ENCODE measurements around the gene SND1. TPM values are rescaled to one million over a fixed set of nuclear protein-coding genes. Genes with fewer than 3 reads are reported as not detected.

The SND1 gene
- total RNA-seq = 10 to 100 TPM; 64.3 to 77.0 (median 70.4) TPM

DNA sequence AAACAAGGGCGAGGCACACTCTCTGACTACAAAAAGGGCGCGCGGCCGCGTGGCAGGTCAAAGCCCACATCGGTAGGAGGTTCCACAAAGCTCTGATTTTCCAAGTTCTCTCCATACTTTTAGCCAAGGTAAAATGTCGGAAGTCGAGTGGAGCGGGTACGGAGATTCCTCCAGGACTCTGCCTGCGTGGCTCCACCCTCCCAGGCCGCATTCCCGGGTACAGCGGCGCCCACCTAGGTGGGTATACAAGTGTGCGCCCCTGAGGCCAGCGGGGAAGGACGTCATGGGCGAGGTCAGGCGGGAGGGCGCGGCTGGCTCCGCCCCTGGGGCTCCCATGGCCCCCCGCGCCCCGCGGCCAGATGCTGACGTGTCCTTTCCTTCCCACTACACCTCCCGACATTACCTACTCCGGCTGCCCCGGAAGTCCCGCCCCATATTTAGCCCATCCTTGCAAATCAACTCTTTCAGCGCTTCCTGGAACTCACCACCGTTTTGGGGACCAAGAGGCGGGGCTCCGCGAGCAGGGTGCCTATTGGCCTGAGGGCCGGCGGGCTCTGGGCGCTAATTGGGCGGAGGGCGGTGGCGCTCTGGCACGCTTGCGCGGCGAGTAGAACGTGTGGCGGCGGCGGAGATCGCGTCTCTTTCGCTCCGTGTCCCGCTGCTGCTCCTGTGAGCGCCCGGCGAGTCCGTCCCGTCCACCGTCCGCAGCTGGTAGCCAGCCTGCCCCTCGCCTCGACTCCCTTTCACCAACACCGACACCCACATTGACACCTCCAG lies at the start of gene SND1:
Gene SND1 (plus strand): TSS at position 639 of the 777 bp plus-strand sequence. CDS start 180 bp downstream, outside the sequence.
- Histone ChIP-seq H3K4me1 (peaks cover 6 to 37% (median 19%) of the 10 kb centered on the region in 4 donors), H3K27ac (peak within 1 kb of the TSS; percentile 88 to 96 (median 90)), H3K9me3 (no peaks in the 10 kb centered on the region), H3K27me3 (no peaks in the 10 kb centered on the region), H3K4me3 (peak within 1 kb of the TSS; percentile 82 to 98 (median 85)), H3K36me3 (no peaks in the 10 kb centered on the region)
- intact Hi-C loops (cut with DNase I; ENCODE audit: low total_unique reads) = no loop called here
- DNase-seq = peak; percentile 99
- TF ChIP-seq EP300 (IDR thresholded peaks at IDR 0.05; ENCODE audit: low read depth) (no peak), POLR2AphosphoS5 (IDR thresholded peaks at IDR 0.05) (peak; percentile 91 to 93 (median 92)), POLR2A (IDR thresholded peaks at IDR 0.05) (peak; percentile 90)
- in situ Hi-C loops (cut with MboI; ENCODE audit: low pct_ligation_motif_present in 1 of 4, low pct_unique_long_range_greater_than_20kb in 1 of 4, low sequenced_read_pairs in 3 of 4) = no loop called here
- 0% methylated on average over 61 of the region's 67 CpGs; no CpG with 5 or more reads in 1 of the 2 donors for WGBS, 2 donors (ENCODE audit: low coverage in 1 of 2)

DNA sequence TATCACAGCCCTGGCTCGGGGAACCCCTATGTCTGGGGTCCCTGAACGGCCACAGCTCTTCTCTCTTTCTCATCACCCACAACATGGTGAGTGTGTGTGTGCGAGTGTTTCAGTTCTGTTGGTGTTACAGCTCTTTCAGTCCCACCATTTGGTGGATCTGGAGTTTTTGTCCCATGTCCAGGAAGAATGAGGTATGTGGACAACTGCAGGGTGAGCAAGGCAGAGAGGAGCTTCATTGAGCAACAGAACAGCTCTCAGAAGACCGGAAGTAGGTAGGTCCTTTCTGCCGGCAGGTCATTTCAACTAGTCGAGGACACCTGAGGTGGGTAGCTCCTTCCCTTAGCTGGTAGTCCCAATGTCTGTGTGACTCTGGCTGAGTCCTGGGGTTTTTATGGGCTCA lies 43.5 kb upstream of the SND1 start:
- H3K4me3 ChIP-seq = no peak overlapping the region
- H3K27me3 ChIP-seq = no peaks in the 10 kb centered on the region
- WGBS, 2 donors (ENCODE audit: low coverage in 1 of 2) = 87% methylated on average over 6 of the region's 6 CpGs; no CpG with 5 or more reads in 1 of the 2 donors
- intact Hi-C loops (cut with DNase I; ENCODE audit: low total_unique reads) (no loop called here), in situ Hi-C loops (cut with MboI; ENCODE audit: low pct_ligation_motif_present in 1 of 4, low pct_unique_long_range_greater_than_20kb in 1 of 4, low sequenced_read_pairs in 3 of 4) (no loop called here)
- no peaks in the 10 kb centered on the region for H3K36me3 ChIP-seq
- DNase-seq = no peak
- H3K27ac ChIP-seq = no peak overlapping the region
- TF ChIP-seq POLR2AphosphoS5 (IDR thresholded peaks at IDR 0.05) (no peak), POLR2A (IDR thresholded peaks at IDR 0.05) (no peak), EP300 (IDR thresholded peaks at IDR 0.05; ENCODE audit: low read depth) (no peak)
- TF ChIP-seq, protein P1, sequence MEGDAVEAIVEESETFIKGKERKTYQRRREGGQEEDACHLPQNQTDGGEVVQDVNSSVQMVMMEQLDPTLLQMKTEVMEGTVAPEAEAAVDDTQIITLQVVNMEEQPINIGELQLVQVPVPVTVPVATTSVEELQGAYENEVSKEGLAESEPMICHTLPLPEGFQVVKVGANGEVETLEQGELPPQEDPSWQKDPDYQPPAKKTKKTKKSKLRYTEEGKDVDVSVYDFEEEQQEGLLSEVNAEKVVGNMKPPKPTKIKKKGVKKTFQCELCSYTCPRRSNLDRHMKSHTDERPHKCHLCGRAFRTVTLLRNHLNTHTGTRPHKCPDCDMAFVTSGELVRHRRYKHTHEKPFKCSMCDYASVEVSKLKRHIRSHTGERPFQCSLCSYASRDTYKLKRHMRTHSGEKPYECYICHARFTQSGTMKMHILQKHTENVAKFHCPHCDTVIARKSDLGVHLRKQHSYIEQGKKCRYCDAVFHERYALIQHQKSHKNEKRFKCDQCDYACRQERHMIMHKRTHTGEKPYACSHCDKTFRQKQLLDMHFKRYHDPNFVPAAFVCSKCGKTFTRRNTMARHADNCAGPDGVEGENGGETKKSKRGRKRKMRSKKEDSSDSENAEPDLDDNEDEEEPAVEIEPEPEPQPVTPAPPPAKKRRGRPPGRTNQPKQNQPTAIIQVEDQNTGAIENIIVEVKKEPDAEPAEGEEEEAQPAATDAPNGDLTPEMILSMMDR (IDR thresholded peaks at IDR 0.05) = no peak
- no peaks in the 10 kb centered on the region for H3K9me3 ChIP-seq
- H3K4me1 ChIP-seq = no peaks in the 10 kb centered on the region

DNA sequence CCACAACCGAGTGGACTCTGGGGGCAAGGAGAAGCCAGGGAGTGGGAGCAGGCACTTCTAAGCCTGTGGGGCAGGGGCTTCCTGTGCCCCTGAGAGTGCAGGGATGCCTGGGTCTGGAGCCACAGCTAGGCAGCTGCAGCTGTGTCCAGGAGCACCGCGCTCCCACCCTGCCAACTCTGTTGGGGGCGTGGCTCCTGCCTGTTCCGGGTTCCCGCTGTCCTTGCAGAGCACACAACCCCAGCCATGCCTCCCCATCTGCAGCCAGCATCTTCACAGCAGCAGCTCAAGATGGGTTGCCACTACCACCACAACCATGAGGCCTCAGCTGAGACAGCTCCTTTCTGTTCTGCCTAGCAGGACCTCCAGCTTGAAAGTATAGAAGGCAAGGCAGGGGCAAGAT lies 42.7 kb upstream of the SND1 start:
- Histone ChIP-seq H3K4me3 (no peak overlapping the region), H3K4me1 (no peaks in the 10 kb centered on the region), H3K27me3 (peaks cover under 1% of the 10 kb centered on the region), H3K36me3 (no peaks in the 10 kb centered on the region), H3K9me3 (no peaks in the 10 kb centered on the region), H3K27ac (no peak overlapping the region)
- in situ Hi-C loops (cut with MboI; ENCODE audit: low pct_ligation_motif_present in 1 of 4, low pct_unique_long_range_greater_than_20kb in 1 of 4, low sequenced_read_pairs in 3 of 4) (no loop called here), intact Hi-C loops (cut with DNase I; ENCODE audit: low total_unique reads) (no loop called here)
- TF ChIP-seq, protein P1 (IDR thresholded peaks at IDR 0.05) = no peak
- TF ChIP-seq POLR2A (IDR thresholded peaks at IDR 0.05) = no peak
- TF ChIP-seq POLR2AphosphoS5 (IDR thresholded peaks at IDR 0.05) = no peak
- TF ChIP-seq EP300 (IDR thresholded peaks at IDR 0.05; ENCODE audit: low read depth) = no peak
- DNase-seq = no peak
- WGBS, 2 donors (ENCODE audit: low coverage in 1 of 2) = 97% methylated on average over 5 of the region's 6 CpGs; no CpG with 5 or more reads in 1 of the 2 donors

DNA sequence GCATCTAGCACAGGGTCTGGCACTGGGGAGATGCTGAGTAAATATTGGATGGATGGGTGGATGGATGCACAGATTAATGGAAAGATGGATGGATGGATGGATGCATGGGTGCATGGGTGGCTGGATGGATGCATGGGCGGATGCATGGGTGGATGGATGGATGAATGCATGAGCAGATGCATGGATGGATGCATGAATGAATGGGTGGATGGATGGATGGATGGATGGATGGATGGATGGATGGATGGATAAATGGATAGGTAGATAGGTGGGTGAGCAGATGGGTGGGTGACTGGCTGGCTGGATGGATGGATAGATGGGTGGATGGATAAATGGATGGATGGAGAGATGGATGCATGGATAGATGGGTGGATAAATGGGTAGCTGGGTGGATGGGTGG lies 39.7 kb upstream of the SND1 start:
- H3K27ac ChIP-seq = no peak overlapping the region
- 79% methylated on average over 1 of the region's 1 CpG; no CpG with 5 or more reads in 1 of the 2 donors for WGBS, 2 donors (ENCODE audit: low coverage in 1 of 2)
- peaks cover 26% of the 10 kb centered on the region for H3K27me3 ChIP-seq
- no peak for DNase-seq
- intact Hi-C loops (cut with DNase I; ENCODE audit: low total_unique reads) = no loop called here
- no peaks in the 10 kb centered on the region for H3K36me3 ChIP-seq
- H3K4me3 ChIP-seq = no peak overlapping the region
- H3K9me3 ChIP-seq = no peaks in the 10 kb centered on the region
- TF ChIP-seq POLR2A (IDR thresholded peaks at IDR 0.05) (no peak), POLR2AphosphoS5 (IDR thresholded peaks at IDR 0.05) (no peak), EP300 (IDR thresholded peaks at IDR 0.05; ENCODE audit: low read depth) (no peak)
- TF ChIP-seq, protein P1 (IDR thresholded peaks at IDR 0.05) = no peak
- in situ Hi-C loops (cut with MboI; ENCODE audit: low pct_ligation_motif_present in 1 of 4, low pct_unique_long_range_greater_than_20kb in 1 of 4, low sequenced_read_pairs in 3 of 4) = no loop called here
- no peaks in the 10 kb centered on the region for H3K4me1 ChIP-seq

Measured in transverse colon (tissue), 4 donors.